Transverse colon (tissue), 4 donors: ENCODE data around the gene SLC4A7.

Experiments used
- EP300 ChIP-seq: sonication (generic); formaldehyde crosslinking; IDR thresholded peaks from one replicate; pipeline ENCODE4 v1.6.1; 2017; ENCODE audit warnings: antibody characterized with exemption, low read depth
- POLR2AphosphoS5 ChIP-seq, 3 donors: sonication (generic); formaldehyde crosslinking; IDR thresholded peaks; one replicate each; pipeline ENCODE4 v1.6.1; 2016; ENCODE audit warnings: antibody characterized with exemption in 3 of 3
- TF ChIP-seq, protein P1 (sequence below), 5 experiments: fragments of 200-600 bp in 3 of 5; fragments of 450-650 bp in 2 of 5; sonication (generic) in 3 of 5; IDR thresholded peaks; 1 replicate in 2 of 5; 2 replicates in 3 of 5; pipeline ENCODE4 v1.5.1; 2016 to 2017; ENCODE audit warnings: antibody characterized with exemption in 5 of 5, inconsistent platforms in 3 of 5, mild to moderate bottlenecking in 2 of 5, moderate library complexity in 1 of 5

DNA sequence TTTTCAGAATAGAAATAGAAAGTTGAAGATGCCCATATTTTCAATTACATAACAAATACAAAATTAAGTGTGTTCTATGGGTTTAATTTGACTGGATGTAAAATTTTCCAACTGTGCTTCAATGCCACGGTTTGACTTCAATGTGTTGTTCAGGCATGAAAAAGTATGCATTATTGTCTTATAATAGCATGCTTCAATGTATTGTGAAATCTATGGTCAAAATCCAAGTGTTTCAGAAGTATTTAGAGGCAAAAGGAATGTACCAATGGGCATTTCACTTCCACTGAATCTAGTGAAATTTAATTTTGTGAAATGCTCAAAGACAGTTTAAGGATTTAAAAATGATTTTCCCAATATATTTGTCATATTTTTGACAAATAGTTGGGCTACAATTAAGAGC, 131.0 kb downstream of the SLC4A7 start:
- TF ChIP-seq POLR2AphosphoS5 (IDR thresholded peaks at IDR 0.05) (no peak), EP300 (no peak)
- TF ChIP-seq, protein P1, sequence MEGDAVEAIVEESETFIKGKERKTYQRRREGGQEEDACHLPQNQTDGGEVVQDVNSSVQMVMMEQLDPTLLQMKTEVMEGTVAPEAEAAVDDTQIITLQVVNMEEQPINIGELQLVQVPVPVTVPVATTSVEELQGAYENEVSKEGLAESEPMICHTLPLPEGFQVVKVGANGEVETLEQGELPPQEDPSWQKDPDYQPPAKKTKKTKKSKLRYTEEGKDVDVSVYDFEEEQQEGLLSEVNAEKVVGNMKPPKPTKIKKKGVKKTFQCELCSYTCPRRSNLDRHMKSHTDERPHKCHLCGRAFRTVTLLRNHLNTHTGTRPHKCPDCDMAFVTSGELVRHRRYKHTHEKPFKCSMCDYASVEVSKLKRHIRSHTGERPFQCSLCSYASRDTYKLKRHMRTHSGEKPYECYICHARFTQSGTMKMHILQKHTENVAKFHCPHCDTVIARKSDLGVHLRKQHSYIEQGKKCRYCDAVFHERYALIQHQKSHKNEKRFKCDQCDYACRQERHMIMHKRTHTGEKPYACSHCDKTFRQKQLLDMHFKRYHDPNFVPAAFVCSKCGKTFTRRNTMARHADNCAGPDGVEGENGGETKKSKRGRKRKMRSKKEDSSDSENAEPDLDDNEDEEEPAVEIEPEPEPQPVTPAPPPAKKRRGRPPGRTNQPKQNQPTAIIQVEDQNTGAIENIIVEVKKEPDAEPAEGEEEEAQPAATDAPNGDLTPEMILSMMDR (IDR thresholded peaks at IDR 0.05), result no peak
